H1 (cell line): Measurements from ENCODE around the gene NINJ2. TPM values are rescaled to one million over a fixed set of nuclear protein-coding genes. Genes with fewer than 3 reads are reported as not detected.

Source experiments
- CTCF ChIA-PET: fragments of 300-600 bp; sonication (Branson Sonifier 250); formaldehyde crosslinking; loops from one replicate; lab custom pipeline; 2021; ENCODE audit not compliant: partially characterized antibody; lab: Charles Lee
- POLR2A ChIA-PET: fragments of 300-600 bp; sonication (Branson Sonifier 250); formaldehyde crosslinking; loops from one replicate; lab custom pipeline; 2021; ENCODE audit warnings: inconsistent platforms; ENCODE audit not compliant: partially characterized antibody; lab: Charles Lee
- DNase-seq, 2 experiments: peaks; one replicate each; pipeline versions ENCODE4 v3.0.0 to v3.0.0-alpha.2; 2010 to 2022; ENCODE audit warnings: low spot score in 2 of 2, low read depth in 1 of 2, mixed read lengths in 1 of 2
- FAIRE-seq: peaks from 2 replicates; lab custom pipeline; 2011; peaks lifted over from hg19 to GRCh38; lab: Jason Lieb, UNC
- H2AFZ ChIP-seq: 2 replicates; pipeline ENCODE4 v1.8.1; 2012; ENCODE audit warnings: low read length, inconsistent platforms
- H2AK5ac ChIP-seq: 2 replicates; pipeline ENCODE4 v1.6.1; 2013; ENCODE audit warnings: low read depth, low read length
- H2BK120ac ChIP-seq: replicated peaks from 2 replicates; pipeline ENCODE3; 2013; ENCODE audit warnings: low read depth, low read length, inconsistent platforms
- H2BK12ac ChIP-seq: 2 replicates; pipeline ENCODE4 v1.6.1; 2013; ENCODE audit warnings: low read depth, low read length
- H2BK15ac ChIP-seq: 2 replicates; pipeline ENCODE4 v1.6.1; 2013; ENCODE audit warnings: low read length
- H2BK20ac ChIP-seq: 2 replicates; pipeline ENCODE4 v1.6.1; 2013; ENCODE audit warnings: low read length
- H2BK5ac ChIP-seq: 2 replicates; pipeline ENCODE4 v1.6.1; 2013; ENCODE audit warnings: low read depth, low read length
- H3K14ac ChIP-seq: 2 replicates; pipeline ENCODE4 v1.6.1; 2013; ENCODE audit warnings: inconsistent platforms; ENCODE audit not compliant: insufficient read length
- H3K18ac ChIP-seq: 2 replicates; pipeline ENCODE4 v1.6.1; 2013; ENCODE audit warnings: low read length; ENCODE audit errors: extremely low read depth
- H3K23ac ChIP-seq: 2 replicates; pipeline ENCODE4 v1.6.1; 2013; ENCODE audit warnings: inconsistent platforms; ENCODE audit not compliant: insufficient read length
- H3K23me2 ChIP-seq: 2 replicates; pipeline ENCODE4 v1.6.1; 2013; ENCODE audit warnings: low read depth, low read length
- H3K27ac ChIP-seq: 2 replicates; pipeline ENCODE4 v1.6.1; 2011; ENCODE audit warnings: low read depth, low read length, inconsistent platforms
- H3K27me3 ChIP-seq, 4 experiments: replicated peaks in 1 of 4; 1 replicate in 1 of 4; 2 replicates in 3 of 4; pipeline versions ENCODE4 v1.6.1 to v1.8.1; 2011 to 2013; ENCODE audit warnings: low read length in 3 of 4, mild to moderate bottlenecking in 3 of 4, inconsistent platforms in 2 of 4, mixed read lengths in 2 of 4, moderate library complexity in 1 of 4; ENCODE audit not compliant: control insufficient read depth in 3 of 4, insufficient read depth in 3 of 4; ENCODE audit errors: extremely low read depth in 1 of 4
- H3K36me3 ChIP-seq, 4 experiments: 2 replicates each; pipeline versions ENCODE4 v1.6.1 to v1.8.1; 2011 to 2013; ENCODE audit warnings: mild to moderate bottlenecking in 4 of 4, low read length in 3 of 4, moderate library complexity in 2 of 4, control low read depth in 1 of 4, inconsistent platforms in 1 of 4; ENCODE audit not compliant: insufficient read depth in 4 of 4, control insufficient read depth in 2 of 4
- H3K4ac ChIP-seq: replicated peaks from 2 replicates; pipeline ENCODE3; 2013; ENCODE audit warnings: low read length, low read depth, mixed read lengths, inconsistent platforms; ENCODE audit not compliant: insufficient read length
- H3K4me1 ChIP-seq, 4 experiments: replicated peaks in 1 of 4; 1 replicate in 1 of 4; 2 replicates in 3 of 4; pipeline versions ENCODE4 v1.6.1 to v1.8.1; 2011 to 2013; ENCODE audit warnings: low read length in 3 of 4, inconsistent platforms in 2 of 4, mixed read lengths in 1 of 4; ENCODE audit not compliant: insufficient read depth in 4 of 4, control insufficient read depth in 3 of 4
- H3K4me2 ChIP-seq, 2 experiments: 2 replicates each; pipeline versions ENCODE4 v1.6.1 to v1.8.1; 2011 to 2013; ENCODE audit warnings: low read depth in 2 of 2, low read length in 2 of 2, control low read depth in 1 of 2, inconsistent platforms in 1 of 2, mild to moderate bottlenecking in 1 of 2; ENCODE audit not compliant: insufficient read depth in 1 of 2
- H3K4me3 ChIP-seq, 4 experiments: fragments of 200-600, 300-600 bp in 1 of 4; sonication (generic), shearing (Covaris generic), sonication (Bioruptor Twin) in 1 of 4; 2 replicates each; pipeline versions ENCODE4 v1.5.1 to v1.8.1; 2011 to 2016; ENCODE audit warnings: low read length in 4 of 4, low read depth in 3 of 4, control low read depth in 2 of 4, inconsistent platforms in 2 of 4, mild to moderate bottlenecking in 2 of 4, mixed read lengths in 1 of 4, moderate library complexity in 1 of 4; ENCODE audit not compliant: insufficient read depth in 2 of 4; ENCODE audit errors: extremely low read depth in 1 of 4
- H3K56ac ChIP-seq: replicated peaks from 2 replicates; pipeline ENCODE3; 2013; ENCODE audit warnings: low read depth, mild to moderate bottlenecking, mixed read lengths, low read length, inconsistent platforms; ENCODE audit not compliant: insufficient read length
- H3K79me1 ChIP-seq: 2 replicates; pipeline ENCODE4 v1.6.1; 2013; ENCODE audit warnings: low read depth, low read length, control low read depth
- H3K79me2 ChIP-seq, 2 experiments: 2 replicates each; pipeline versions ENCODE4 v1.6.1 to v1.8.1; 2012 to 2013; ENCODE audit warnings: low read length in 2 of 2, mild to moderate bottlenecking in 2 of 2, inconsistent platforms in 1 of 2; ENCODE audit not compliant: insufficient read depth in 2 of 2, control insufficient read depth in 1 of 2
- H3K9ac ChIP-seq, 4 experiments: replicated peaks in 1 of 4; 1 replicate in 1 of 4; 2 replicates in 3 of 4; pipeline versions ENCODE4 v1.6.1 to v1.8.1; 2011 to 2013; ENCODE audit warnings: low read depth in 3 of 4, low read length in 3 of 4, control low read depth in 2 of 4, mild to moderate bottlenecking in 2 of 4, moderate library complexity in 2 of 4, inconsistent platforms in 1 of 4; ENCODE audit errors: extremely low read depth in 1 of 4
- H3K9me3 ChIP-seq, 2 experiments: 2 replicates each; pipeline versions ENCODE4 v1.6.1 to v1.8.1; 2012 to 2013; ENCODE audit warnings: mild to moderate bottlenecking in 2 of 2, moderate library complexity in 2 of 2, control low read depth in 1 of 2, inconsistent platforms in 1 of 2, low read depth in 1 of 2, low read length in 1 of 2, mixed read lengths in 1 of 2; ENCODE audit not compliant: insufficient read depth in 2 of 2
- H4K20me1 ChIP-seq, 2 experiments: replicated peaks in 1 of 2; 2 replicates each; pipeline versions ENCODE3 to v1.8.1; 2011 to 2013; ENCODE audit warnings: inconsistent platforms in 2 of 2, low read length in 2 of 2, mild to moderate bottlenecking in 1 of 2; ENCODE audit not compliant: insufficient read depth in 2 of 2, control insufficient read depth in 1 of 2
- H4K5ac ChIP-seq: 2 replicates; pipeline ENCODE4 v1.6.1; 2013; ENCODE audit warnings: low read length, low read depth, mixed read lengths, inconsistent platforms; ENCODE audit not compliant: insufficient read length
- H4K8ac ChIP-seq: 2 replicates; pipeline ENCODE4 v1.8.0; 2013; ENCODE audit warnings: mild to moderate bottlenecking, moderate library complexity, low read length, inconsistent platforms; ENCODE audit not compliant: insufficient read depth; ENCODE audit errors: extremely low read depth
- H4K91ac ChIP-seq: replicated peaks from 2 replicates; pipeline ENCODE3; 2013; ENCODE audit warnings: low read length, mixed read lengths, inconsistent platforms; ENCODE audit not compliant: insufficient read length
- CBX8 ChIP-seq: fragments of 300-800, 300-1000 bp; sonication (generic); IDR thresholded peaks from 2 replicates; pipeline ENCODE4 v1.7.1; 2016; ENCODE audit warnings: low read depth, low read length, borderline replicate concordance
- HDAC2 ChIP-seq, 2 experiments: fragments of 300-600 bp in 1 of 2; sonication (generic) in 1 of 2; IDR thresholded peaks; 2 replicates each; pipeline ENCODE4 v1.6.1; 2011 to 2012; ENCODE audit warnings: low read depth in 2 of 2, low read length in 2 of 2, mild to moderate bottlenecking in 2 of 2, moderate library complexity in 2 of 2, borderline replicate concordance in 1 of 2, inconsistent platforms in 1 of 2
- SIRT6 ChIP-seq: IDR thresholded peaks from one replicate; pipeline ENCODE4 v1.7.1; 2012; ENCODE audit warnings: low read length, inconsistent platforms
- SUZ12 ChIP-seq: fragments of 200-600 bp; sonication (generic); IDR thresholded peaks from 2 replicates; pipeline ENCODE4 v1.6.1; 2012; ENCODE audit warnings: mild to moderate bottlenecking, inconsistent platforms, low read length, moderate library complexity, mixed read lengths
- TAF7 ChIP-seq: optimal IDR thresholded peaks from 2 replicates; pipeline ENCODE3; 2011; ENCODE audit warnings: low read depth, mild to moderate bottlenecking, inconsistent platforms, low read length, moderate library complexity, borderline replicate concordance
- TCF12 ChIP-seq: IDR thresholded peaks from 2 replicates; pipeline ENCODE4 v1.6.1; 2011; ENCODE audit warnings: low read depth, mild to moderate bottlenecking, low read length
- TEAD4 ChIP-seq: IDR thresholded peaks from 2 replicates; pipeline ENCODE4 v1.6.1; 2012; ENCODE audit warnings: low read depth, low read length, inconsistent platforms, mixed read lengths
- WGBS, 2 experiments: shearing (Covaris generic) in 1 of 2; methylation state at CpG; one replicate each; pipeline versions ENCODE4 v1.1.6 to v1.1.7; 2013 to 2015; ENCODE audit warnings: low lambda C conversion rate in 2 of 2, mixed read lengths in 2 of 2, inconsistent platforms in 1 of 2, low coverage in 1 of 2, missing lambda C conversion rate in 1 of 2; ENCODE audit not compliant: insufficient replicate concordance in 2 of 2, insufficient coverage in 1 of 2, insufficient read length in 1 of 2; ENCODE audit errors: extremely low coverage in 1 of 2, missing lambda C conversion rate in 1 of 2; 5-methylcytosine and 5-hydroxymethylcytosine counted together
- polyA plus RNA-seq, 7 experiments: library from polyadenylated mRNA; depleted of rRNA in 3 of 7; stranded (reverse) in 5 of 7; unstranded in 2 of 7; fragments of >200 nt in 5 of 7; fragments of 200-250 nt in 2 of 7; gene quantifications; 1 replicate in 5 of 7; 2 replicates in 1 of 7; 4 replicates in 1 of 7; pipeline versions ENCODE4 v1.2.1 to v1.2.3, GENCODE V29; 2011 to 2013; ENCODE audit warnings: missing spikeins in 2 of 7, mixed read lengths in 2 of 7
- total RNA-seq: library from RNA; stranded (reverse); fragmentation: NEBNext Ultra II Directional; extraction: Animal tissue kit (Norgen Biotek cat#: 25700); gene quantifications from 2 replicates; pipeline ENCODE4 v1.2.1, GENCODE V29; 2021

The NINJ2 gene
- total and polyA plus RNA-seq, 2 of the 8 experiments (the other 6 are each of a cell fraction or from before 2014, with no cell fraction given), result 1.4 TPM; not detected in 1

GRCh38 chr12:565161-565560 is 98.1 kb downstream of the NINJ2 start:
- Histone ChIP-seq H4K8ac (peak overlapping the region; percentile 43), H4K20me1 (no peaks in the 10 kb centered on the region), H3K4me2 (no peak overlapping the region), H2BK5ac (no peak overlapping the region), H3K4me3 (no peak overlapping the region), H2BK20ac (no peak overlapping the region), H3K4me1 (no peaks in the 10 kb centered on the region), H2BK120ac (no peak overlapping the region), H4K5ac (no peak overlapping the region), H3K9ac (no peak overlapping the region), H3K14ac (no peak overlapping the region), H2AFZ (no peak overlapping the region), H3K27ac (no peak overlapping the region), H3K79me2 (no peaks in the 10 kb centered on the region), H3K23me2 (peaks cover 3% of the 10 kb centered on the region; the same call in 1 of the 2 replicates), H3K79me1 (no peaks in the 10 kb centered on the region), H3K18ac (no peak overlapping the region), H3K36me3 (no peaks in the 10 kb centered on the region), H3K23ac (no peak overlapping the region), H2BK15ac (no peak overlapping the region), H4K91ac (no peak overlapping the region), H3K27me3 (peaks cover 0 to 4% (median 3%) of the 10 kb centered on the region in 4 experiments; a peak in 2 of 7 replicates), H3K4ac (no peak overlapping the region), H2BK12ac (no peak overlapping the region), H3K9me3 (no peaks in the 10 kb centered on the region), H3K56ac (no peak overlapping the region), H2AK5ac (no peak overlapping the region)
- DNase-seq (no peak), FAIRE-seq (no peak)
- 90% methylated on average over 8 of the region's 8 CpGs; no CpG with 5 or more reads in 1 of the 2 experiments for WGBS, 2 experiments
- POLR2A ChIA-PET, result interaction anchor here (2.4 kb wide), 1 partner anchor 9 kb away, joined by 6 read pairs; no protein-coding TSS in a partner anchor
- CTCF ChIA-PET, result interaction anchor here (0.6 to 4.4 kb wide), 9 partner anchors 11 to 341 kb away, joined by 3 to 23 read pairs (median 5); no protein-coding TSS in a partner anchor
- TF ChIP-seq TEAD4, result no peak
- TF ChIP-seq TAF7, result no peak
- TF ChIP-seq TCF12, result no peak
- TF ChIP-seq HDAC2 (IDR thresholded peaks at IDR 0.05; ENCODE audit: borderline replicate concordance in 1 of 2, low read depth in 2 of 2, low read length in 2 of 2), result no peak
- no peak for TF ChIP-seq CBX8
- no peak for TF ChIP-seq SIRT6
- TF ChIP-seq SUZ12, result no peak
